ENCODE data around the gene NR0B2.

The NR0B2 gene

GRCh38 chr1:26897351-26897750 lies 16.4 kb downstream of the NR0B2 start:
- H3K4me3 ChIP-seq (ENCODE audit: control insufficient read depth, low read depth, low read length), result no peak overlapping the region
- no peak for TF ChIP-seq CTCF (conservative IDR thresholded peaks at IDR 0.05; ENCODE audit: control insufficient read depth, insufficient read depth, low read depth, low read length)
- no peak for DNase-seq (ENCODE audit: low read depth)

GRCh38 chr1:26894263-26894662 lies 19.5 kb downstream of the NR0B2 start:
- no peak for TF ChIP-seq CTCF (conservative IDR thresholded peaks at IDR 0.05; ENCODE audit: control insufficient read depth, insufficient read depth, low read depth, low read length)
- DNase-seq (ENCODE audit: low read depth), result no peak
- no peak overlapping the region for H3K4me3 ChIP-seq (ENCODE audit: control insufficient read depth, low read depth, low read length)

GRCh38 chr1:26890467-26890796 lies 23.3 kb downstream of the NR0B2 start:
- no peak for DNase-seq (ENCODE audit: low read depth)
- H3K4me3 ChIP-seq (ENCODE audit: control insufficient read depth, low read depth, low read length), result peak overlapping the region; percentile 85
- TF ChIP-seq CTCF (conservative IDR thresholded peaks at IDR 0.05; ENCODE audit: control insufficient read depth, insufficient read depth, low read depth, low read length), result no peak

- no peak for TF ChIP-seq CTCF (conservative IDR thresholded peaks at IDR 0.05; ENCODE audit: control insufficient read depth, insufficient read depth, low read depth, low read length)
- H3K4me3 ChIP-seq (ENCODE audit: control insufficient read depth, low read depth, low read length), result peak within 1 kb of the TSS; percentile 85
- DNase-seq (ENCODE audit: low read depth), result peak; percentile 70
Observed at GRCh38 chr1:26889551-26890466, 24.0 kb downstream of the NR0B2 start, which contains the start of gene GPN2. TSS of gene GPN2 (minus strand) at chr1:26890283. CDS start at chr1:26890096, 187 bp downstream.

GRCh38 chr1:26888231-26888630 lies 25.5 kb downstream of the NR0B2 start:
- DNase-seq (ENCODE audit: low read depth), result no peak
- no peak overlapping the region for H3K4me3 ChIP-seq (ENCODE audit: control insufficient read depth, low read depth, low read length)
- no peak for TF ChIP-seq CTCF (conservative IDR thresholded peaks at IDR 0.05; ENCODE audit: control insufficient read depth, insufficient read depth, low read depth, low read length)

GRCh38 chr1:26887125-26887524 lies 26.6 kb downstream of the NR0B2 start:
- DNase-seq (ENCODE audit: low read depth), result peak; percentile 65
- H3K4me3 ChIP-seq (ENCODE audit: control insufficient read depth, low read depth, low read length), result no peak overlapping the region
- peak; percentile 58 for TF ChIP-seq CTCF (conservative IDR thresholded peaks at IDR 0.05; ENCODE audit: control insufficient read depth, insufficient read depth, low read depth, low read length)

All from fibroblast of mammary gland (primary cell).